ENCODE data around the gene RAB44.

DNA sequence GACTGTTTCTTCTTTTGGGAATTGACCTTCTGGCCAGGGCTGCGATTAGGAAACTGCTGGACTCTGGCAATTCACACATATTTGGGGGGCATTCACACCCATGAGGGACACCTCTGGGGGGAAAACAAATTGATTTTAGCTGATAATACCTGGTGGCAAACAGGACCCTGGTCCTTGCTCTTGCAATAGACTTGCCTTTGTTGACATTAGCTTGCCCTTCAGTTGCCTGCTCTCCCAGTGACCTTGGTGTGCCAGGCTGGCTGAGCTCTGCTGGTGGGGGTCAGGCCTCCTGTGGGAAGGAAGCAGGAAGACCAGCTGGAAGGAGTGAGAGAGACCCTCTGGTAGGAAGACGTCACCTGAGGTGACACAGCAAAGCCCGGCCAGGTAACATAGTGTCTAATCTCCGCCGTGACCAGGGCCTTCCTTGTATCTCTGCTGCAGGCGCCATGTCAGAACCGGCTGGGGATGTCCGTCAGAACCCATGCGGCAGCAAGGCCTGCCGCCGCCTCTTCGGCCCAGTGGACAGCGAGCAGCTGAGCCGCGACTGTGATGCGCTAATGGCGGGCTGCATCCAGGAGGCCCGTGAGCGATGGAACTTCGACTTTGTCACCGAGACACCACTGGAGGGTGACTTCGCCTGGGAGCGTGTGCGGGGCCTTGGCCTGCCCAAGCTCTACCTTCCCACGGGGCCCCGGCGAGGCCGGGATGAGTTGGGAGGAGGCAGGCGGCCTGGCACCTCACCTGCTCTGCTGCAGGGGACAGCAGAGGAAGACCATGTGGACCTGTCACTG, 13.8 kb upstream of the RAB44 start:
- TF ChIP-seq, protein P1, sequence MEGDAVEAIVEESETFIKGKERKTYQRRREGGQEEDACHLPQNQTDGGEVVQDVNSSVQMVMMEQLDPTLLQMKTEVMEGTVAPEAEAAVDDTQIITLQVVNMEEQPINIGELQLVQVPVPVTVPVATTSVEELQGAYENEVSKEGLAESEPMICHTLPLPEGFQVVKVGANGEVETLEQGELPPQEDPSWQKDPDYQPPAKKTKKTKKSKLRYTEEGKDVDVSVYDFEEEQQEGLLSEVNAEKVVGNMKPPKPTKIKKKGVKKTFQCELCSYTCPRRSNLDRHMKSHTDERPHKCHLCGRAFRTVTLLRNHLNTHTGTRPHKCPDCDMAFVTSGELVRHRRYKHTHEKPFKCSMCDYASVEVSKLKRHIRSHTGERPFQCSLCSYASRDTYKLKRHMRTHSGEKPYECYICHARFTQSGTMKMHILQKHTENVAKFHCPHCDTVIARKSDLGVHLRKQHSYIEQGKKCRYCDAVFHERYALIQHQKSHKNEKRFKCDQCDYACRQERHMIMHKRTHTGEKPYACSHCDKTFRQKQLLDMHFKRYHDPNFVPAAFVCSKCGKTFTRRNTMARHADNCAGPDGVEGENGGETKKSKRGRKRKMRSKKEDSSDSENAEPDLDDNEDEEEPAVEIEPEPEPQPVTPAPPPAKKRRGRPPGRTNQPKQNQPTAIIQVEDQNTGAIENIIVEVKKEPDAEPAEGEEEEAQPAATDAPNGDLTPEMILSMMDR (IDR thresholded peaks at IDR 0.05): no peak
- no peak for TF ChIP-seq ZFX (IDR thresholded peaks at IDR 0.05; ENCODE audit: borderline replicate concordance)
